Hepatocyte (in vitro differentiated cells): ENCODE measurements around the gene SGK2. TPM values are rescaled to one million over a fixed set of nuclear protein-coding genes. Genes with fewer than 3 reads are reported as not detected.

Experiments
- DNase-seq: peaks from one replicate; pipeline ENCODE4 v3.0.0-alpha.2; 2016; ENCODE audit warnings: low spot score
- H2AFZ ChIP-seq: fragments of 200-600 bp; sonication (generic); 2 replicates; pipeline ENCODE4 v1.6.0; 2016; ENCODE audit warnings: antibody characterized with exemption, mild to moderate bottlenecking
- H3K27ac ChIP-seq: fragments of 200-600 bp; sonication (generic); 2 replicates; pipeline ENCODE4 v1.5.1; 2016; ENCODE audit warnings: mild to moderate bottlenecking
- H3K27me3 ChIP-seq: fragments of 200-600 bp; sonication (generic); 2 replicates; pipeline ENCODE4 v1.6.1; 2016
- H3K36me3 ChIP-seq: fragments of 200-600 bp; sonication (generic); replicated peaks from 2 replicates; pipeline ENCODE4 v1.5.1; 2016; ENCODE audit warnings: low read depth; ENCODE audit not compliant: insufficient read depth
- H3K4me1 ChIP-seq: fragments of 200-600 bp; sonication (generic); 2 replicates; pipeline ENCODE4 v1.5.1; 2016; ENCODE audit warnings: mild to moderate bottlenecking, moderate library complexity; ENCODE audit not compliant: insufficient read depth
- H3K4me2 ChIP-seq: fragments of 200-600 bp; sonication (generic); 2 replicates; pipeline ENCODE4 v1.6.0; 2016
- H3K4me3 ChIP-seq: fragments of 200-600 bp; sonication (generic); 2 replicates; pipeline ENCODE4 v1.5.1; 2016; ENCODE audit warnings: mild to moderate bottlenecking
- H3K79me2 ChIP-seq: fragments of 200-600 bp; sonication (generic); 2 replicates; pipeline ENCODE4 v1.6.0; 2017; ENCODE audit warnings: mild to moderate bottlenecking
- H3K9me2 ChIP-seq: fragments of 200-600 bp; sonication (generic); replicated peaks from 2 replicates; pipeline ENCODE4 v1.6.0; 2017; ENCODE audit warnings: mild to moderate bottlenecking; ENCODE audit not compliant: insufficient read depth
- H3K9me3 ChIP-seq: fragments of 200-600 bp; sonication (generic); 2 replicates; pipeline ENCODE4 v1.5.1; 2016; ENCODE audit warnings: low read depth, mild to moderate bottlenecking
- H4K20me1 ChIP-seq: fragments of 200-600 bp; sonication (generic); 2 replicates; pipeline ENCODE4 v1.6.0; 2016; ENCODE audit warnings: mild to moderate bottlenecking; ENCODE audit not compliant: insufficient read depth, poor library complexity, severe bottlenecking
- CTCF ChIP-seq: fragments of 200-600 bp; sonication (generic); IDR thresholded peaks from 2 replicates; pipeline ENCODE4 v1.5.1; 2016; ENCODE audit warnings: antibody characterized with exemption, mild to moderate bottlenecking; ENCODE audit not compliant: poor library complexity
- EZH2 ChIP-seq: fragments of 200-600 bp; sonication (generic); IDR thresholded peaks from 2 replicates; pipeline ENCODE4 v1.6.1; 2016; ENCODE audit warnings: antibody characterized with exemption, mild to moderate bottlenecking, borderline replicate concordance
- EZH2phosphoT487 ChIP-seq: fragments of 200-600 bp; sonication (generic); IDR thresholded peaks from one replicate; pipeline ENCODE4 v1.6.1; 2018; ENCODE audit warnings: antibody characterized with exemption, mild to moderate bottlenecking, low read depth, moderate library complexity; ENCODE audit not compliant: unreplicated experiment, severe bottlenecking
- WGBS: methylation state at CpG from one replicate; pipeline ENCODE4 v1.1.6; 2016; ENCODE audit warnings: low lambda C conversion rate; ENCODE audit errors: missing lambda C conversion rate; 5-methylcytosine and 5-hydroxymethylcytosine counted together
- polyA plus RNA-seq: library from polyadenylated mRNA; unstranded; fragments of >200 nt; fragmentation: Nextera tagmentation; extraction: Ambion mirVana; gene quantifications from 2 replicates; pipeline ENCODE4 v1.2.1, GENCODE V29; 2016
- total RNA-seq: library from RNA; depleted of rRNA; stranded (reverse); fragments of >200 nt; gene quantifications from 2 replicates; pipeline ENCODE4 v1.2.3, GENCODE V29; 2014

The SGK2 gene
- total and polyA plus RNA-seq, 2 experiments from 2014 or later = 12.5 to 21.2 TPM

- Histone ChIP-seq H3K79me2 (no peaks in the 10 kb centered on the region), H3K4me1 (no peaks in the 10 kb centered on the region), H3K9me2 (no peaks in the 10 kb centered on the region), H3K36me3 (no peaks in the 10 kb centered on the region), H3K4me2 (no peak overlapping the region), H4K20me1 (no peaks in the 10 kb centered on the region), H3K4me3 (no peak overlapping the region), H3K27me3 (no peaks in the 10 kb centered on the region), H3K9me3 (no peaks in the 10 kb centered on the region), H2AFZ (no peak overlapping the region), H3K27ac (no peak overlapping the region)
- no peak for DNase-seq
- 70% methylated on average over 2 of the region's 2 CpGs for whole genome bisulfite sequencing
- no peak for TF ChIP-seq EZH2
- TF ChIP-seq CTCF = no peak
- TF ChIP-seq EZH2phosphoT487 = no peak
These were observed 21.9 kb upstream of the SGK2 start for GRCh38 chr20:43536817-43537440.

GRCh38 chr20:43537921-43538877, 20.6 kb upstream of the SGK2 start:
- Histone ChIP-seq H3K27me3 (no peaks in the 10 kb centered on the region), H4K20me1 (no peaks in the 10 kb centered on the region), H3K4me2 (no peak overlapping the region), H3K36me3 (no peaks in the 10 kb centered on the region), H3K9me3 (no peaks in the 10 kb centered on the region), H3K4me1 (no peaks in the 10 kb centered on the region), H3K79me2 (no peaks in the 10 kb centered on the region), H2AFZ (no peak overlapping the region), H3K9me2 (no peaks in the 10 kb centered on the region), H3K4me3 (no peak overlapping the region), H3K27ac (no peak overlapping the region)
- no peak for TF ChIP-seq EZH2
- TF ChIP-seq CTCF = peak; percentile 83
- 41% methylated on average over 4 of the region's 4 CpGs for WGBS
- peak; percentile 82 for DNase-seq

GRCh38 chr20:43538878-43539700, 19.7 kb upstream of the SGK2 start:
- H3K36me3 ChIP-seq = no peaks in the 10 kb centered on the region

More at GRCh38 chr20:43538878-43539700, 19.7 kb upstream of the SGK2 start:
- no peak for DNase-seq
- Histone ChIP-seq H3K4me3 (no peak overlapping the region), H3K9me3 (no peaks in the 10 kb centered on the region), H3K27ac (no peak overlapping the region), H2AFZ (no peak overlapping the region), H4K20me1 (no peaks in the 10 kb centered on the region), H3K4me2 (no peak overlapping the region), H3K79me2 (no peaks in the 10 kb centered on the region), H3K9me2 (no peaks in the 10 kb centered on the region), H3K27me3 (no peaks in the 10 kb centered on the region), H3K4me1 (no peaks in the 10 kb centered on the region)
- no peak for TF ChIP-seq EZH2
- TF ChIP-seq EZH2phosphoT487 = no peak
- no peak for TF ChIP-seq CTCF
- 92% methylated on average over 6 of the region's 6 CpGs for WGBS
